ENCODE measurements around the gene KRT10. TPM values are rescaled to one million over a fixed set of nuclear protein-coding genes. Genes with fewer than 3 reads are reported as not detected.

Gene KRT10
- total RNA-seq, 1 experiment from 2014 or later = 28.4 TPM

DNA sequence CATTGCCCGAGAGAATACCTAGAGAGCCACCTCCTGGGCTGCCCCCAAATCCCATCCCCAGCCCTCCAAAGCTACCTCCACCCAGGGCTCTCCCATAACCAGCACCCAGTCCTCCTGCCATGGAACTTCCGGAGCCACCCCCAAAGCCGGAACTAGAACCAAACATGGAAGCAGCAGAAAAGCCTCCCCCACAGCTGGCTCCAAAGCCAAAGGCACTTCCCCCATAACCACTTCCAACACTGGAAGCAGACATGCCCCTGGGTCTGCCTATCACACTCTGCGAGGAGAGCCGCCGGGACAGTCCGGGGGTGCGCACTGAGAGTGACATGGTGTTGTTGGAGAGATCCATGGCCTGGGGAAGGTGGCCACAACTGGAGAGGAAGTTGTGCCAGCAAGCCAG lies 44.4 kb upstream of the KRT10 start, which contains the start of gene KRT12:
Gene KRT12 (minus strand): TSS at position 386 of the 400 bp plus-strand sequence. CDS start 37 bp downstream, at position 349.
- no peak within 1 kb of the TSS for H2BK20ac ChIP-seq (ENCODE audit: low read depth, low read length, poor library complexity, severe bottlenecking)
- no peak within 1 kb of the TSS for H3T11ph ChIP-seq (ENCODE audit: low read length)
- no peak within 1 kb of the TSS; the same call in 1 of the 2 replicates for H3K14ac ChIP-seq (ENCODE audit: insufficient read depth, low read length)
- no peak within 1 kb of the TSS for H3K56ac ChIP-seq (ENCODE audit: insufficient read length, low read depth, low read length)
- H3K4me2 ChIP-seq (ENCODE audit: insufficient read depth, insufficient read length, low read length) = no peak within 1 kb of the TSS
- TF ChIP-seq, protein P1, sequence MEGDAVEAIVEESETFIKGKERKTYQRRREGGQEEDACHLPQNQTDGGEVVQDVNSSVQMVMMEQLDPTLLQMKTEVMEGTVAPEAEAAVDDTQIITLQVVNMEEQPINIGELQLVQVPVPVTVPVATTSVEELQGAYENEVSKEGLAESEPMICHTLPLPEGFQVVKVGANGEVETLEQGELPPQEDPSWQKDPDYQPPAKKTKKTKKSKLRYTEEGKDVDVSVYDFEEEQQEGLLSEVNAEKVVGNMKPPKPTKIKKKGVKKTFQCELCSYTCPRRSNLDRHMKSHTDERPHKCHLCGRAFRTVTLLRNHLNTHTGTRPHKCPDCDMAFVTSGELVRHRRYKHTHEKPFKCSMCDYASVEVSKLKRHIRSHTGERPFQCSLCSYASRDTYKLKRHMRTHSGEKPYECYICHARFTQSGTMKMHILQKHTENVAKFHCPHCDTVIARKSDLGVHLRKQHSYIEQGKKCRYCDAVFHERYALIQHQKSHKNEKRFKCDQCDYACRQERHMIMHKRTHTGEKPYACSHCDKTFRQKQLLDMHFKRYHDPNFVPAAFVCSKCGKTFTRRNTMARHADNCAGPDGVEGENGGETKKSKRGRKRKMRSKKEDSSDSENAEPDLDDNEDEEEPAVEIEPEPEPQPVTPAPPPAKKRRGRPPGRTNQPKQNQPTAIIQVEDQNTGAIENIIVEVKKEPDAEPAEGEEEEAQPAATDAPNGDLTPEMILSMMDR (conservative IDR thresholded peaks at IDR 0.05) = no peak
- DNase-seq = no peak
- H2AK5ac ChIP-seq (ENCODE audit: insufficient read length, low read length) = no peak within 1 kb of the TSS
- no peaks in the 10 kb centered on the region for H3K79me1 ChIP-seq (ENCODE audit: insufficient read depth, low read depth, low read length, poor library complexity, severe bottlenecking)
- no peaks in the 10 kb centered on the region for H3K4me1 ChIP-seq (ENCODE audit: insufficient read depth, low read length)
- no peaks in the 10 kb centered on the region for H3K27me3 ChIP-seq (ENCODE audit: insufficient read depth, low read length)
- H4K8ac ChIP-seq (replicated peaks; ENCODE audit: insufficient read length, low read depth, low read length) = no peak within 1 kb of the TSS
- H2AFZ ChIP-seq (ENCODE audit: low read length) = no peak within 1 kb of the TSS
- no peak within 1 kb of the TSS for H4K5ac ChIP-seq (ENCODE audit: insufficient read length, low read depth, low read length)
- peaks cover 7% of the 10 kb centered on the region for H3K27me3 Mint-ChIP-seq (ENCODE audit: low read depth)
- H3K79me2 ChIP-seq (ENCODE audit: insufficient read depth, low read length) = no peaks in the 10 kb centered on the region
- no peak within 1 kb of the TSS for H3K9ac ChIP-seq (ENCODE audit: extremely low read depth, insufficient read length, low read length)
- H4K91ac ChIP-seq (ENCODE audit: insufficient read length, low read depth, low read length) = no peak within 1 kb of the TSS
- no peaks in the 10 kb centered on the region for H3K23me2 ChIP-seq (ENCODE audit: insufficient read length, low read depth, low read length, poor library complexity, severe bottlenecking)
- no peak within 1 kb of the TSS for H3K4ac ChIP-seq (ENCODE audit: low read depth, low read length)
- H3K27ac Mint-ChIP-seq = no peak within 1 kb of the TSS; a peak in 1 of 7 replicates
- no peak within 1 kb of the TSS for H2BK5ac ChIP-seq (ENCODE audit: insufficient read length, low read length)
- peaks cover 9 to 17% of the 10 kb centered on the region in 2 experiments for H3K4me1 Mint-ChIP-seq
- no peaks in the 10 kb centered on the region for H3K36me3 Mint-ChIP-seq (ENCODE audit: insufficient read depth in 1 of 3, low read depth in 3 of 3)
- no peak within 1 kb of the TSS for H3K4me3 Mint-ChIP-seq
- H4K20me1 ChIP-seq (ENCODE audit: control insufficient read depth, insufficient read depth, insufficient read length) = no peaks in the 10 kb centered on the region
- no peak within 1 kb of the TSS for H2BK120ac ChIP-seq (ENCODE audit: low read depth, low read length, poor library complexity, severe bottlenecking)
- H3K23ac ChIP-seq (ENCODE audit: insufficient read length, low read depth, low read length) = no peak within 1 kb of the TSS
- no peak within 1 kb of the TSS for H3K18ac ChIP-seq (ENCODE audit: insufficient read length, low read depth, low read length)
- H2BK12ac ChIP-seq (ENCODE audit: insufficient read length, low read depth, low read length) = no peak within 1 kb of the TSS
- no peak within 1 kb of the TSS for H2BK15ac ChIP-seq (ENCODE audit: low read depth, low read length)
- no CpG with 5 or more reads among the region's 8 CpGs for WGBS (ENCODE audit: extremely low coverage, insufficient read length, low lambda C conversion rate)
- no peaks in the 10 kb centered on the region for H3K9me3 ChIP-seq (ENCODE audit: control insufficient read depth, low read depth, low read length)
- H3K9me3 Mint-ChIP-seq = no peaks in the 10 kb centered on the region
- H3K27ac ChIP-seq (ENCODE audit: insufficient read length, low read depth, low read length) = no peak within 1 kb of the TSS

All from H9 (cell line).